Vagina (tissue), 2 donors: ENCODE measurements around the gene FXYD3. TPM values are rescaled to one million over a fixed set of nuclear protein-coding genes. Genes with fewer than 3 reads are reported as not detected.
A peak's percentile ranks its signal among the peaks of the same experiment; 100 is the strongest.

Experiments
- DNase-seq, 2 donors: peaks; one replicate each; pipeline ENCODE4 v3.0.0-alpha.2; 2017; ENCODE audit errors: extremely low spot score in 2 of 2
- H3K27ac ChIP-seq: fragments of 200-600 bp; sonication (generic); one replicate; pipeline ENCODE4 v1.5.1; 2019
- H3K27me3 ChIP-seq: fragments of 200-600 bp; sonication (generic); one replicate; pipeline ENCODE4 v1.5.1; 2019
- H3K36me3 ChIP-seq, 2 donors: fragments of 200-600 bp; sonication (generic); one replicate each; pipeline ENCODE4 v1.5.1; 2017 to 2019
- H3K4me1 ChIP-seq: fragments of 200-600 bp; sonication (generic); one replicate; pipeline ENCODE4 v1.5.1; 2019
- H3K4me3 ChIP-seq, 2 donors: fragments of 200-600 bp; sonication (generic); 1 replicate in 1 of 2; 2 replicates in 1 of 2; pipeline ENCODE4 v1.5.1; 2016 to 2019
- H3K9me3 ChIP-seq: fragments of 200-600 bp; sonication (generic); one replicate; pipeline ENCODE4 v1.5.1; 2019
- POLR2A ChIP-seq, 2 donors: fragments of 450-650 bp; IDR thresholded peaks; one replicate each; pipeline ENCODE4 v1.6.1; 2017; ENCODE audit warnings: antibody characterized with exemption in 2 of 2, mild to moderate bottlenecking in 2 of 2, moderate library complexity in 2 of 2
- POLR2AphosphoS5 ChIP-seq, 2 donors: sonication (generic); formaldehyde crosslinking; IDR thresholded peaks; one replicate each; pipeline ENCODE4 v1.9.0; 2017; ENCODE audit warnings: antibody characterized with exemption in 2 of 2, mild to moderate bottlenecking in 2 of 2, low read depth in 1 of 2; ENCODE audit not compliant: insufficient read depth in 1 of 2
- intact Hi-C: fragments of 100-400 bp; cut with DNase I; formaldehyde crosslinking; loops from one replicate; pipeline ENCODE4 v1.15.1; 2023
- total RNA-seq: library from RNA; depleted of rRNA; stranded (reverse); fragments of >200 nt; gene quantifications from one replicate; pipeline ENCODE4 v1.2.3, GENCODE V29; 2016
- TF ChIP-seq, protein P1 (sequence below), 3 experiments: fragments of 450-650 bp in 2 of 3; fragments of 200-600 bp in 1 of 3; sonication (generic) in 1 of 3; IDR thresholded peaks; one replicate each; pipeline ENCODE4 v1.5.1; 2017 to 2019; ENCODE audit warnings: antibody characterized with exemption in 3 of 3, mild to moderate bottlenecking in 2 of 3, moderate library complexity in 2 of 3

FXYD3 gene
- total RNA-seq, 1 donor from 2014 or later = 788 TPM

DNA sequence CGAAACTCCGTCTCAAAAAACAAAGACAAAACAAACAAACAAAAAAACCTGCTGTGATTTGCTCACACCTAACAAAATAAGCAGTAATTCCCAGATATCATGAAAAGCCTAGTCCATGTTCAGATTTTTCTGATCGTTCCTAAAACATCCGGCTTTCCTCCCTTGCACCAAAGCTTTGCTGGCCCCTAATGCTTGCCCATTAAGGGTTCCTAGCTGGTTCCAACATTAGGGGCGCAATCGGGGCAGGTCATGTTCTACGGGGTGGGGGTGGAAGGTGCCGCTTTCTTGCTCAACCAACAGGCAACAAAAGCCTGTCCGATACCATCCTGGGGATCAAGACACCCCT is 25.5 kb upstream of the FXYD3 start:
- H3K4me3 ChIP-seq = no peak overlapping the region
- DNase-seq = no peak
- peaks cover 13% of the 10 kb centered on the region for H3K4me1 ChIP-seq
- H3K27ac ChIP-seq = no peak overlapping the region
- no peaks in the 10 kb centered on the region for H3K9me3 ChIP-seq
- H3K27me3 ChIP-seq = no peaks in the 10 kb centered on the region
- intact Hi-C loops = loop anchor here (2.0 kb wide), 1 partner anchor 77 kb away; no protein-coding TSS in a partner anchor
- H3K36me3 ChIP-seq = no peaks in the 10 kb centered on the region
- TF ChIP-seq, protein P1, sequence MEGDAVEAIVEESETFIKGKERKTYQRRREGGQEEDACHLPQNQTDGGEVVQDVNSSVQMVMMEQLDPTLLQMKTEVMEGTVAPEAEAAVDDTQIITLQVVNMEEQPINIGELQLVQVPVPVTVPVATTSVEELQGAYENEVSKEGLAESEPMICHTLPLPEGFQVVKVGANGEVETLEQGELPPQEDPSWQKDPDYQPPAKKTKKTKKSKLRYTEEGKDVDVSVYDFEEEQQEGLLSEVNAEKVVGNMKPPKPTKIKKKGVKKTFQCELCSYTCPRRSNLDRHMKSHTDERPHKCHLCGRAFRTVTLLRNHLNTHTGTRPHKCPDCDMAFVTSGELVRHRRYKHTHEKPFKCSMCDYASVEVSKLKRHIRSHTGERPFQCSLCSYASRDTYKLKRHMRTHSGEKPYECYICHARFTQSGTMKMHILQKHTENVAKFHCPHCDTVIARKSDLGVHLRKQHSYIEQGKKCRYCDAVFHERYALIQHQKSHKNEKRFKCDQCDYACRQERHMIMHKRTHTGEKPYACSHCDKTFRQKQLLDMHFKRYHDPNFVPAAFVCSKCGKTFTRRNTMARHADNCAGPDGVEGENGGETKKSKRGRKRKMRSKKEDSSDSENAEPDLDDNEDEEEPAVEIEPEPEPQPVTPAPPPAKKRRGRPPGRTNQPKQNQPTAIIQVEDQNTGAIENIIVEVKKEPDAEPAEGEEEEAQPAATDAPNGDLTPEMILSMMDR (IDR thresholded peaks at IDR 0.05) = no peak
- TF ChIP-seq POLR2A (IDR thresholded peaks at IDR 0.05) (no peak), POLR2AphosphoS5 (IDR thresholded peaks at IDR 0.05; ENCODE audit: insufficient read depth in 1 of 2, low read depth in 1 of 2) (no peak)

DNA sequence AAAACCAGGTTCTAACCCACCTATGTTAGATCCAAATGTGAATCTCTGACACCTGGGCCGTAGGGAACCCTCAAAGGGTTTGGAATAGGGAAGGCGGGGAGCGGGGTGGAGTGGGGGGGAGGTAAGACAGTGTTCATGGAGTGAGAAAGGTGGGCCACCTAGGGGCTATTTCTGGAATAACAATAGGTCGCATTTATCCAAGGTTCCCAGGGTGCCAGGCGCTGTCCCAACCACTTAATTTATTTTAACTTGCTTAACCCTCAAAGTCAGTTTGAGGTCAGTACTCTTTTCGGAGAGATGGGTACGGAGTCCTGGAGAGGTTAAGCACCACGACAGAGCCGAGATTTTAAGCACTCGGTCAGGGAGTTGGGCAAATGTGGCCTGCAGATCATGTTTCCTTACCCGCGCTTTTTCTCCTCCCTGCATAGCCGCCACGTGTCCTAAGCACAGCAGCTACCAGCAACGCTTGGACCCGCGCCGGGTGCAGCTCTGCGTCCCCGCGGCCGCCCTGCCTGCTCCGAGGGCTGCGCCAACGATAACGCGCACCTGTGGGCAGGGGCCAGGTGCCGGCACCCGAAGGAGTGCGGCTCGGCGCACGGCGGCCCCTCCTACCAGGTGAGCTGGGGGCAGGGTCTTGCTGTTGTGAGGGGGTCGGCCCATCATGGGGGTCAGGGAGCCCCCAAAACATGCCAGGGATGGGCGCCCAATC is 25.0 kb upstream of the FXYD3 start:
- Histone ChIP-seq H3K36me3 (no peaks in the 10 kb centered on the region), H3K27me3 (no peaks in the 10 kb centered on the region), H3K4me1 (peaks cover 13% of the 10 kb centered on the region), H3K4me3 (peak overlapping the region in 1 of 2 donors; percentile 7), H3K27ac (peak overlapping the region; percentile 2), H3K9me3 (no peaks in the 10 kb centered on the region)
- TF ChIP-seq, protein P1 (IDR thresholded peaks at IDR 0.05) = peak; percentile 34 to 61 (median 46)
- TF ChIP-seq POLR2A (IDR thresholded peaks at IDR 0.05) = no peak
- intact Hi-C loops = loop anchor here (2.0 kb wide), 1 partner anchor 78 kb away; no protein-coding TSS in a partner anchor
- DNase-seq = no peak

DNA sequence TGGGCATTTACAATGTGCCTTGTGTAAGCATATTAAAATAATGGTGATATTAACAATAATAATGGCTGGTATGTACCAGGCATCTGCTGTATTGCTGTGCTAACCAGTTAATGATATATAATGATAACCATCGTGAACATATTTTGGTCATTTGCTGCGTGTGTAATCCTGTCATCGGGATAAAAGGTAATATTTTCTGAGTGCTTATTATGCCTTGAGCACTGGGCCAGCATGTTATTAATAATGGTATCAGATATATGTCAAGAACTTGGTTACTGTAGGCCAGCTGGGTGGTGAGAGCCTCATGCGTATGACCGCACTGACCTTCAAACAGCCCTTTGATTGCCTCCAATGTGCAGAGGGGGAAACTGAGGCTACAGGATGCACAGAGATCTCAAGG is 22.2 kb upstream of the FXYD3 start:
- Histone ChIP-seq H3K4me3 (no peak overlapping the region), H3K9me3 (no peaks in the 10 kb centered on the region), H3K27ac (no peak overlapping the region), H3K36me3 (no peaks in the 10 kb centered on the region), H3K27me3 (no peaks in the 10 kb centered on the region), H3K4me1 (peaks cover 13% of the 10 kb centered on the region)
- DNase-seq = no peak
- intact Hi-C loops = no loop called here
- TF ChIP-seq POLR2A (IDR thresholded peaks at IDR 0.05) (no peak), POLR2AphosphoS5 (IDR thresholded peaks at IDR 0.05; ENCODE audit: insufficient read depth in 1 of 2, low read depth in 1 of 2) (no peak)
- TF ChIP-seq, protein P1 (IDR thresholded peaks at IDR 0.05) = no peak

DNA sequence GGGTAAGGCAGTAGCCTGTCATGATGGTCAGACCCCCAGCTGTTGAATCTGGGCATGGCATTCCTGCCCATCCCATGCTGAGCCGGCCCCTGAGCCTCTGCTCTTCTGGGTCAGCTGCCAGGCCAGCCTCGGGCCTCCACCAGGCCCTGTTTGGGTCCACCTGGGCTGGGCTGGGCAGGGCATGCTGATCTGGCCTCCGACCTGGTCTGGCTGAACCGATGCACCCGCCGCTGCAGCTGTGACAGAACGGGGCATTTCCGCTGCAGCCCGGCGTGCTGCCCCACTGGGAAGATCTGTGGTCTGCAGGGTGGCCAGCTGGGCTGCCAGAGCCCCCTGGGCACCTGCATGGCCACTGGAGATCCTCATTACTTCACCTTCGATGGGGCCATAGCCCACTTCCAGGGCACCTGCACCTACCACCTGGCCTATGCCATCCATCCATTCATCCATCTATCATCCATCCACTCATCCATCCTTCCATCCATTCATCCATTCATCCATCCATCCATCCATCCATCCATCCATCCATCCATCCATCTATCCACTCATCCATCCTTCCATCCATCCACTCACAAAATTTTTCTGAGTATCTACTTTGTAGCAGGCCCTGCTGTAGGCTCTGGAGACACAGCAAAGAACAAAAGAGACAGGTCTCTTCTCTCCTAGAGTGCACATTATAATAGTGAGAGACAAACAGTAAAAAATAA is 21.5 kb upstream of the FXYD3 start:
- no peaks in the 10 kb centered on the region for H3K27me3 ChIP-seq
- intact Hi-C loops = no loop called here
- no peaks in the 10 kb centered on the region for H3K9me3 ChIP-seq
- TF ChIP-seq POLR2A (IDR thresholded peaks at IDR 0.05) (no peak), POLR2AphosphoS5 (IDR thresholded peaks at IDR 0.05; ENCODE audit: insufficient read depth in 1 of 2, low read depth in 1 of 2) (no peak)
- TF ChIP-seq, protein P1 (IDR thresholded peaks at IDR 0.05) = no peak
- no peak overlapping the region for H3K4me3 ChIP-seq
- H3K4me1 ChIP-seq = peaks cover 13% of the 10 kb centered on the region
- no peak overlapping the region for H3K27ac ChIP-seq
- no peaks in the 10 kb centered on the region for H3K36me3 ChIP-seq
- no peak for DNase-seq

DNA sequence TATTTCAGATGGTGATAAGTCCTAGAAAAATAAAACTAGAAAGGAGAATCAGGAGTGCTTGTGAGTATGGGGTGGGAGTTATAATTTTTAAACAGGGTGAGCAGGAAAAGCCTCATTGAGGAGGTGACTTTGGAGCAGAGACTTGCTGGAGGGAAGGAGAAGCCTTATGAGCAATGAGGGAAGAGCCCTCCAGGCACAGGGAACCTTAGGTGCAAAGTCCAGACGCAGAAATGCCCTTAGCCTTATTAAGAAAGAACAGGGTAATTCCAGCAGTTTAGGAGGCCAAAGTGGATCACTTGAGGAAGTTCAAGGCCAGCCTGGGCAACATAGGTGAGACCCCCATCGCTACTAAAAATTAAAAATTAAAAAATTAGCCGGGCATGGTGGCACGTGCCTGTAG is 21.0 kb upstream of the FXYD3 start:
- no peaks in the 10 kb centered on the region for H3K36me3 ChIP-seq
- intact Hi-C loops = no loop called here
- H3K4me3 ChIP-seq = no peak overlapping the region
- H3K27ac ChIP-seq = no peak overlapping the region
- TF ChIP-seq POLR2A (IDR thresholded peaks at IDR 0.05) = no peak
- no peak for TF ChIP-seq POLR2AphosphoS5 (IDR thresholded peaks at IDR 0.05; ENCODE audit: insufficient read depth in 1 of 2, low read depth in 1 of 2)
- TF ChIP-seq, protein P1 (IDR thresholded peaks at IDR 0.05) = no peak
- H3K27me3 ChIP-seq = no peaks in the 10 kb centered on the region
- DNase-seq = no peak
- H3K9me3 ChIP-seq = no peaks in the 10 kb centered on the region
- H3K4me1 ChIP-seq = peaks cover 13% of the 10 kb centered on the region
